IPS-18a (cell line): ENCODE data around the gene UTP4.
"Not testable (repeated sequence)": the region's sequence is repeated elsewhere in the genome, so short reads cannot be mapped to it uniquely, and the experiment has no call there.

Experiments used
- H3K27ac ChIP-seq: one replicate; pipeline ENCODE4 v1.5.1; 2013; ENCODE audit warnings: low read length
- H3K27me3 ChIP-seq: one replicate; pipeline ENCODE4 v1.6.1; 2013; ENCODE audit warnings: mild to moderate bottlenecking, low read length; ENCODE audit not compliant: control insufficient read depth, insufficient read depth
- H3K36me3 ChIP-seq: one replicate; pipeline ENCODE4 v1.6.1; 2013; ENCODE audit warnings: low read depth, low read length; ENCODE audit not compliant: control insufficient read depth
- H3K4me1 ChIP-seq: one replicate; pipeline ENCODE4 v1.6.1; 2013; ENCODE audit warnings: low read depth, low read length; ENCODE audit not compliant: control insufficient read depth
- H3K4me3 ChIP-seq: one replicate; pipeline ENCODE4 v1.5.1; 2013; ENCODE audit warnings: low read length
- H3K9ac ChIP-seq: one replicate; pipeline ENCODE4 v1.6.1; 2013; ENCODE audit warnings: mild to moderate bottlenecking, low read length, moderate library complexity
- H3K9me3 ChIP-seq: one replicate; pipeline ENCODE4 v1.6.1; 2013; ENCODE audit warnings: low read depth, low read length; ENCODE audit not compliant: control insufficient read depth

UTP4 gene

DNA sequence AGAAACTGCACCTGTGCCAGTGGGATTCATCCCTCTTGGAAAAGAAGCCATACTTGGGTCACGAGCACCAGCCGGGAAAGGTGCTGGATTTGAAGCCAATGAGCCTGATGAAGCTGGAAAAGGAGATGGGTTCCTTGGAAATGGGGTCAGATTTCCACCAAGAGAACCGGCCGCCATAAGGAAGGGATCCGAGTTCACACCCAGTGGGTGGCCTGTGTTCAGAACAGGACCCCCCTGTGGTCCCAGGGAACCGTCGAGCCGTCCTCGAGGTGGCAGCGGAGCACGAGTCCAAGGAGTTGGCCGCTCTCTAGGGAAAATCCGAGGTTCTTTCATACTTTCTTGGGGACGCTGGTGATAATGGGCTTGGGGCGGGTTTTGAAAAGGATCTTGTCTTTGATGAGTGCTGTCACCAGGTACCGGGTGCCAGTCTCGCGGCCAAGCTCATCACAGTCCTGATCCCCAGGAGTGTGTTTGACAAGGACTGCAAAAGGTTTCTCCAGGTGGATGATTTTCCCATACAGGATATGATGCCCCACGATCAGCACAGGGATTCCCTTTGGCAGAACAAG lies 12.3 kb upstream of the UTP4 start:
- no peak overlapping the region for H3K27ac ChIP-seq
- no peaks in the 10 kb centered on the region for H3K9me3 ChIP-seq
- H3K9ac ChIP-seq, result no peak overlapping the region
- H3K36me3 ChIP-seq, result peaks cover 60% of the 10 kb centered on the region
- H3K4me3 ChIP-seq, result no peak overlapping the region
- H3K4me1 ChIP-seq, result no peaks in the 10 kb centered on the region
- no peaks in the 10 kb centered on the region for H3K27me3 ChIP-seq

- Histone ChIP-seq H3K27me3 (no peaks in the 10 kb centered on the region), H3K27ac (no peak overlapping the region), H3K9me3 (no peaks in the 10 kb centered on the region), H3K4me3 (no peak overlapping the region), H3K9ac (no peak overlapping the region), H3K36me3 (peaks cover 23% of the 10 kb centered on the region), H3K4me1 (no peaks in the 10 kb centered on the region)
Observed at GRCh38 chr16:69123910-69124309, 8.5 kb upstream of the UTP4 start.

DNA sequence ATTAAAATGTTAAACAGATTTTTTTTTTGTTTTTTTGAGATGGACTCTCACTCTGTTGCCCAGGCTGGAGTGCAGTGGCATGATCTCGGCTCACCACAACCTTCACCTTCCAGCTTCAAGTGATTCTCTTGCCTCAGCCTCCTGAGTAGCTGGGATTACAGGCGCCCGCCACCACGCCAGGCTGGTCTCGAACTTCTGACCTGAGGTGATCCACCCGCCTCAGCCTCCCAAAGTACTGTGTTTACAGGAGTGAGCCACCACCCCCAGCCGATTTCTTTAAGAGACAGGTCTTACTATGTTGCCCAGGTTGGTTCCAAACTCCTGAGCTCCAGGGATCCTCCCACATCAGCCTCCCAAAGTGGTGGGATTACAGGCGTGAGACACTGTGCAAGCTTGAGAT lies 8.0 kb upstream of the UTP4 start:
- peaks cover 18% of the 10 kb centered on the region for H3K36me3 ChIP-seq
- not testable (repeated sequence) for H3K27me3 ChIP-seq, H3K9me3 ChIP-seq, H3K9ac ChIP-seq, H3K4me3 ChIP-seq, H3K4me1 ChIP-seq, H3K27ac ChIP-seq

GRCh38 chr16:69124961-69125360 lies 7.5 kb upstream of the UTP4 start:
- not testable (repeated sequence) for H3K27ac ChIP-seq, H3K4me1 ChIP-seq, H3K4me3 ChIP-seq, H3K9ac ChIP-seq, H3K27me3 ChIP-seq, H3K9me3 ChIP-seq
- H3K36me3 ChIP-seq, result peaks cover 13% of the 10 kb centered on the region

DNA sequence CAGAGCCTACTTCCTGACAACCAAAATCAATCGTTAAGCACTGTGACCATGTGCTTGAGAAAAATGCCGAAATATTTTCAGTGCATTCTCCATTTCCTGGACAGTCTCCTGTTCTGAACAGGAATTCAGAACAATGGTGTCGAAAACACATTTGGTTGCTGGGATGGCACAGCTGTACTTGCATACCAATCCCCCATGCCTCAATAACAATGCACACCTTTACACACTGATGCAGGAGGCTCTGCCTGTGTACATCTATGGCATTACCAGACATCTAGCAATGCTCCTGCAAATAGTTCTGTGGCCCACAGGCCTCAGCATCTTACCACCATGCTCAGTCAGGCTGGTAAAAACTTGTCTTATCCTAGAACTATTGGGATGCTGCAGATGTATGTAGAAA lies 6.2 kb upstream of the UTP4 start:
- H3K9ac ChIP-seq, result no peak overlapping the region
- peaks cover under 1% of the 10 kb centered on the region for H3K36me3 ChIP-seq
- no peaks in the 10 kb centered on the region for H3K27me3 ChIP-seq
- no peaks in the 10 kb centered on the region for H3K9me3 ChIP-seq
- H3K4me3 ChIP-seq, result no peak overlapping the region
- peaks cover 10% of the 10 kb centered on the region for H3K4me1 ChIP-seq
- no peak overlapping the region for H3K27ac ChIP-seq

- H3K4me3 ChIP-seq, H3K9me3 ChIP-seq, H3K9ac ChIP-seq, H3K4me1 ChIP-seq, H3K27me3 ChIP-seq, H3K36me3 ChIP-seq, H3K27ac ChIP-seq: not testable (repeated sequence)
Observed at GRCh38 chr16:69126801-69127200, 5.6 kb upstream of the UTP4 start.

GRCh38 chr16:69127966-69128510 lies 4.4 kb upstream of the UTP4 start:
- H3K36me3 ChIP-seq, result no peaks in the 10 kb centered on the region

DNA sequence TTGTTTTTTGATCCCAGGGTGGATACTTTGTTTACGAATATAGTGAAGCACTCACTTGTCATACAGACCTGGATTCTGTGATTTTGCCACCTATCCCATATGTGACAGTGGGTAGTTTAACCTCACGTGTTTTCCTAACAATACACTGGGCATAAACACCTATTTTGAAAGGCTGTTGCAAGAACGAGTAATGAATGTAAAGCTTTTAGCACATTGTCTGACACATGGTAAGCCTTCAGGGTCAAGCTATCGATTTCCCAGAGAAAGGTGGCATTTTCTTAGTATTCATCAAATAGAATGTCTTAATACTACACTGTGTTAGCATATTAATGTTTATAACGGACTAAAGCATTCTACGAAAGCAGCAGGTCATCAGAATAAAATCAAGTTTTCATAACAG lies 2.0 kb upstream of the UTP4 start:
- no peaks in the 10 kb centered on the region for H3K9me3 ChIP-seq
- H3K27me3 ChIP-seq, result no peaks in the 10 kb centered on the region
- peaks cover 10% of the 10 kb centered on the region for H3K4me1 ChIP-seq
- H3K36me3 ChIP-seq, result peaks cover 6% of the 10 kb centered on the region
- peak overlapping the region; percentile 90 for H3K9ac ChIP-seq
- H3K27ac ChIP-seq, result no peak overlapping the region
- peak overlapping the region; percentile 96 for H3K4me3 ChIP-seq

More at GRCh38 chr16:69127966-69128510, 4.4 kb upstream of the UTP4 start:
- Histone ChIP-seq H3K9ac (no peak overlapping the region), H3K27ac (no peak overlapping the region), H3K9me3 (no peaks in the 10 kb centered on the region), H3K4me3 (no peak overlapping the region), H3K4me1 (peaks cover 10% of the 10 kb centered on the region), H3K27me3 (no peaks in the 10 kb centered on the region)

DNA sequence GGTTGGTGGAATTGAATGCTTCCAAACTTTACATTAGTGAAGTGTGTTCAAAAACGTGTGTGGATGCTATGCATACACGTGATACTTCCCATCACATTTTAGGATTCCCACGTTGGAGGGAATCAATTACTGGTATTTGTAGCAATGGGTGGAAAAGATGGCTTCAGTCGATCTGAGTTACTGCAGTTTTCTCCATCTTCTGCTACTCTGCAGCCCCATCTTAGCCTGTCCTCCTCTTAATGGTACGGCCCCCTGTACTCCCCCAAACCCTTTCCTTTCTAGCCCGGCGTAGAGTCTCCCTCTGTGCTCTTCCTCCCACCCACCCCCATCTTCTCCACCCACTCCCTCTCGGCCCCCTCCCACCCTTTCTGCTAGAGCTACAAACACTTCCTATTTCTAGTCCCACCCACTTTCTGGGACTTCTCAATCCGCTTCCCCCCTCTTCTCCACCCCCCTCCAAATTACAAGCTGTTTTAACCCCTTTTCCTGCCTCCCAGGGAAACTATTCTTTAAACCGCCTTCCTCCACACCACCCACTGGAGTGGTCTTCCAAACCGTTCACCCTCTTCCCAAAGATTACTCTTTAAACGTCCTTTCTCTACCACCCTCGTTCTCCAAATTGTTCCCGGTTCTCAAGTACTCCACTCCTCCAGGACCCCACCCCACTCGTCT lies 1.1 kb upstream of the UTP4 start:
- Histone ChIP-seq H3K9ac (peak overlapping the region; percentile 90), H3K9me3 (no peaks in the 10 kb centered on the region), H3K27me3 (no peaks in the 10 kb centered on the region), H3K27ac (peak overlapping the region; percentile 76), H3K36me3 (peaks cover 6% of the 10 kb centered on the region), H3K4me3 (peak overlapping the region; percentile 96), H3K4me1 (peaks cover 10% of the 10 kb centered on the region)

DNA sequence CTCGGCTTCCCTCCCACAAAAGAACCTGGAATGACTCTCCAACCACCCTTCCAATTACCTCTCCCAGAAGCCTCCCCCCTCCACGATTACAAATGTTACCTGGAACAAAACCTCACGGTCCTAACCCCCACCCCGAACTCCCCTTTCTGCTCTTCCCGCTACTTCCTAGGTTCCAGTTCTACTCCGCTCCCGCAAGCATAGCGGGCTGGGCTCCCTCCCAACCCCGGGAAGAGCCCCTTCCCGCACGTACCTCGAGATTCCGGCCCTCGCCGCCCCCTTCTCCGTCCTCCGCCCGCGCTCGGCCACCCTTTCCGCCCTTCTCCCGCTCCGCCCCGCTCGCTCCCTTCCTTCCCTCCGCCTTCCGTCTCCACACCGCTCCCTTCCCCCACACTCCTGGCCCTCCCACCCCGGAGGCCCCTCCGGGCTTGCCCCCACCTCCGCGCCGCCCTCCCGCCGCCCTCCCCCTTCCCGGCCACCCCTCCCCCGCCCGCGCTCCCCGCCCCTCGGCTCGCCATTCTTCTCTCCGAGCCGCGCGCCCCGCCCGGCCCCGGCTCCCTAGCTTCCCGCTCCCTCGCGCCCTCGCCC lies 518 bp upstream of the UTP4 start:
- Histone ChIP-seq H3K4me3 (peak overlapping the region; percentile 96), H3K36me3 (peaks cover 12% of the 10 kb centered on the region), H3K27me3 (no peaks in the 10 kb centered on the region), H3K9me3 (no peaks in the 10 kb centered on the region), H3K4me1 (peaks cover 10% of the 10 kb centered on the region), H3K9ac (peak overlapping the region; percentile 90), H3K27ac (peak overlapping the region; percentile 76)

DNA sequence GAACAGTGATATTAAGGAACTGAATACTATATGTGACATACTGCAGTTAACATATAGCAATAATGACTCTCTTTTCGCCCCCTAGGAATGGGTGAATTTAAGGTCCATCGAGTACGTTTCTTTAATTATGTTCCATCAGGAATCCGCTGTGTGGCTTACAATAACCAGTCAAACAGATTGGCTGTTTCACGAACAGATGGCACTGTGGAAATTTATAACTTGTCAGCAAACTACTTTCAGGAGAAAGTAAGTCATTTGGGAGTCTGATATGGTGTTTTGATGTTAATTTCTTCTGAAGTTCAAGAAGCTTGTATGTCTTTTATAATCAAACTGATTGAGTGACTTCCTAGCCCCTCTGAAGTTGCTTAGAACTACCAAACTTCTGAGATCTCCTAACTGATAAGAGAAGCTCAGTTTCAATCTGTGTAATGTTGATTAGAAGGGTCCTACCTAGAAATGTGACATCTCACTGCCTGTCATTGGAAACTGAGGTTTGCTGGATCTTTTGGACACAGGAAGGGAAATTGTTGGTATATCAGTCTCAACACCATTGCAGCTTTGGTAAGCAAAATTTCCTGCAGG lies 1.0 kb downstream of the UTP4 start:
- Histone ChIP-seq H3K36me3 (peaks cover 27% of the 10 kb centered on the region), H3K4me3 (peak overlapping the region; percentile 79), H3K27me3 (no peaks in the 10 kb centered on the region), H3K4me1 (peaks cover 10% of the 10 kb centered on the region), H3K9ac (peak overlapping the region; percentile 74), H3K9me3 (no peaks in the 10 kb centered on the region), H3K27ac (no peak overlapping the region)
